ENCODE results near the gene CTNND2. TPM values are rescaled to one million over a fixed set of nuclear protein-coding genes. Genes with fewer than 3 reads are reported as not detected.

CTNND2 gene
- total RNA-seq, 3 donors from 2014 or later (not counting 1 experiment from before 2014, with no cell fraction given), result not detected

GRCh38 chr5:11166923-11167322 lies 737.3 kb downstream of the CTNND2 start:
- no peak overlapping the region for H3K4me3 ChIP-seq (ENCODE audit: low read length)
- no peak for TF ChIP-seq CTCF (IDR thresholded peaks at IDR 0.05)
- Mint-ChIP-seq H3K9me3 (no peaks in the 10 kb centered on the region), H3K27me3 (ENCODE audit: low read depth in 2 of 2) (peaks cover 0 to 11% of the 10 kb centered on the region in 2 donors), H3K4me1 (no peaks in the 10 kb centered on the region), H3K27ac (no peak overlapping the region), H3K36me3 (no peaks in the 10 kb centered on the region), H3K4me3 (no peak overlapping the region)
- H3K9me3 ChIP-seq (ENCODE audit: control insufficient read depth, insufficient read depth, low read length), result no peaks in the 10 kb centered on the region
- no peaks in the 10 kb centered on the region for H3K27me3 ChIP-seq (ENCODE audit: control insufficient read depth, insufficient read depth, low read length)
- intact Hi-C loops (cut with micrococcal nuclease), result no loop called here
- H3K4me1 ChIP-seq (ENCODE audit: control insufficient read depth, insufficient read depth, low read length), result no peaks in the 10 kb centered on the region
- DNase-seq (no peak), ATAC-seq (no peak)
- no peak overlapping the region for H3K27ac ChIP-seq (ENCODE audit: low read length)
- H3K36me3 ChIP-seq (ENCODE audit: control insufficient read depth, insufficient read depth, low read length), result no peaks in the 10 kb centered on the region
- WGBS (ENCODE audit: insufficient coverage), result 80% methylated on average over 3 of the region's 7 CpGs

GRCh38 chr5:11164531-11165294 lies 739.5 kb downstream of the CTNND2 start:
- TF ChIP-seq CTCF (IDR thresholded peaks at IDR 0.05), result no peak
- Mint-ChIP-seq H3K36me3 (no peaks in the 10 kb centered on the region), H3K9me3 (no peaks in the 10 kb centered on the region), H3K4me3 (no peak overlapping the region), H3K27ac (no peak overlapping the region), H3K27me3 (ENCODE audit: low read depth in 2 of 2) (peaks cover 0 to 10% of the 10 kb centered on the region in 2 donors), H3K4me1 (no peaks in the 10 kb centered on the region)
- H3K36me3 ChIP-seq (ENCODE audit: control insufficient read depth, insufficient read depth, low read length), result no peaks in the 10 kb centered on the region
- H3K27ac ChIP-seq (ENCODE audit: low read length), result no peak overlapping the region
- intact Hi-C loops (cut with micrococcal nuclease), result no loop called here
- DNase-seq (no peak), ATAC-seq (no peak)
- H3K4me3 ChIP-seq (ENCODE audit: low read length), result no peak overlapping the region
- 91% methylated on average over 2 of the region's 6 CpGs for WGBS (ENCODE audit: insufficient coverage)
- no peaks in the 10 kb centered on the region for H3K4me1 ChIP-seq (ENCODE audit: control insufficient read depth, insufficient read depth, low read length)
- no peaks in the 10 kb centered on the region for H3K27me3 ChIP-seq (ENCODE audit: control insufficient read depth, insufficient read depth, low read length)
- no peaks in the 10 kb centered on the region for H3K9me3 ChIP-seq (ENCODE audit: control insufficient read depth, insufficient read depth, low read length)

GRCh38 chr5:11157132-11157531 lies 747.1 kb downstream of the CTNND2 start:
- H3K4me1 Mint-ChIP-seq, result peaks cover 19 to 22% of the 10 kb centered on the region in 2 donors

More at GRCh38 chr5:11157132-11157531, 747.1 kb downstream of the CTNND2 start:
- Histone ChIP-seq H3K27me3 (ENCODE audit: control insufficient read depth, insufficient read depth, low read length) (no peaks in the 10 kb centered on the region), H3K27ac (ENCODE audit: low read length) (no peak overlapping the region), H3K4me3 (ENCODE audit: low read length) (no peak overlapping the region), H3K9me3 (ENCODE audit: control insufficient read depth, insufficient read depth, low read length) (no peaks in the 10 kb centered on the region), H3K36me3 (ENCODE audit: control insufficient read depth, insufficient read depth, low read length) (no peaks in the 10 kb centered on the region), H3K4me1 (ENCODE audit: control insufficient read depth, insufficient read depth, low read length) (peaks cover 11% of the 10 kb centered on the region)
- Mint-ChIP-seq H3K36me3 (no peaks in the 10 kb centered on the region), H3K9me3 (no peaks in the 10 kb centered on the region), H3K4me3 (peak overlapping the region; percentile 14), H3K27ac (peak overlapping the region; percentile 4 to 55), H3K27me3 (ENCODE audit: low read depth in 2 of 2) (peaks cover 0 to 2% of the 10 kb centered on the region in 2 donors)
- intact Hi-C loops (cut with micrococcal nuclease), result no loop called here
- no peak for TF ChIP-seq CTCF (IDR thresholded peaks at IDR 0.05)
- WGBS (ENCODE audit: insufficient coverage), result 88% methylated on average over 3 of the region's 3 CpGs
- ATAC-seq (peak in 1 of 3 donors; percentile 32), DNase-seq (no peak)
